ENCODE results near the gene GFOD1. TPM values are rescaled to one million over a fixed set of nuclear protein-coding genes. Genes with fewer than 3 reads are reported as not detected.
A peak's percentile ranks its signal among the peaks of the same experiment; 100 is the strongest.

The GFOD1 gene
- total RNA-seq, 2 donors from 2014 or later: 3.3 to 5.2 TPM

DNA sequence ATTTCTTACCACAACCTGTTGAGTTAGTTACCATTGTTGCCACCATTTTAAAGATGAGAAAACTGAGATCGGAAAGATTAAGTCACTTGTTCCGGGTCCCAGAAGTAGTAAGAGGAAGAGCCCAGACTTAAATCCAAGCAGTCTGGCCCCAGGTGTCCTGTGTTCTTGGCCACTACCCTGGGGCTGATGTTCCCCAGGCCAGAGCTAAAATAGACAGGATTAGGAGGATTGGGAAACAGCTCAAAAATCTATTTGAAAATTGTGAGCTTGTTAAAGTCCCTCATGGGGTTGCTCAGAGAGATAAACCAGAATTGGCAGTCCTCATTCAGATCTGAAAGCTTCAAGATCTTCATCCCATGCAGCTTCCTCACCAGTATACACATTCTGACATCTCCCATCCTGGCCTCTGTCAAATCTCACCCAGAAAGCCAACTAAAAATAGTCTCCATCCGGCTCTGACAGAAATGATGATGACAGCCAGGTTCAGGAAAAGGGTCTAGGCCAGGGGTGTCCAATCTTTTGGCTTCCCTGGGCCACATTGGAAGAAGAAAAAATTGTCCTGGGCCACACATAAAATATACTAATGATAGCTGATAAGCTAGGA, 62.0 kb downstream of the GFOD1 start:
- H3K27ac Mint-ChIP-seq: no peak overlapping the region
- DNase-seq (no peak), ATAC-seq (replicated peaks in 1 of 2) (no peak)
- H3K4me1 Mint-ChIP-seq (ENCODE audit: low read depth): peaks cover 68% of the 10 kb centered on the region
- H3K36me3 Mint-ChIP-seq (ENCODE audit: insufficient read depth in 2 of 2): no peaks in the 10 kb centered on the region
- H3K4me3 Mint-ChIP-seq: peak overlapping the region in 1 of 2 donors; percentile 34
- H3K27me3 Mint-ChIP-seq (ENCODE audit: low read depth): peaks cover under 1% of the 10 kb centered on the region
- no peaks in the 10 kb centered on the region for H3K9me3 Mint-ChIP-seq

DNA sequence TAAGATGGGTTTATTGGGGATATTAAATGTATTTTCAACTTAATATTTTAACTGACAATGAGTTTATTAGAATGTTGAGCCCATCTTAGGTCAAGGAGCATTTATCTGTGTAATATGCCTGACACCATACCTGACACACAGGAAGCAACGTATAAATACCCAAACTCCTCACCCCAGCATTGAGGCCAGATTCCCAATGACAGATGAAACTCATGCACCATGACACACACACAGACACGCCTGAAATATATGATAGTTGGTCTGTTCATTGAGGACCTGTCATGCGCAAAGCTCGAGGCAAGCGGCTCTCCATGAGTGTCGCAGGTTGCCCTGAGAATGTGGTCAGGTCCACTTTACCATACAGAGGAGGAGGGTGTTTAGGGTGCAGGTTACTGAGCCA, 64.1 kb downstream of the GFOD1 start:
- H3K36me3 Mint-ChIP-seq (ENCODE audit: insufficient read depth in 2 of 2): peaks cover 0 to 6% of the 10 kb centered on the region in 2 donors
- no peaks in the 10 kb centered on the region for H3K9me3 Mint-ChIP-seq
- peaks cover 11% of the 10 kb centered on the region for H3K27me3 Mint-ChIP-seq (ENCODE audit: low read depth)
- H3K4me3 Mint-ChIP-seq: no peak overlapping the region
- ATAC-seq (replicated peaks in 1 of 2) (no peak), DNase-seq (no peak)
- H3K4me1 Mint-ChIP-seq (ENCODE audit: low read depth): peaks cover 66% of the 10 kb centered on the region
- no peak overlapping the region for H3K27ac Mint-ChIP-seq

DNA sequence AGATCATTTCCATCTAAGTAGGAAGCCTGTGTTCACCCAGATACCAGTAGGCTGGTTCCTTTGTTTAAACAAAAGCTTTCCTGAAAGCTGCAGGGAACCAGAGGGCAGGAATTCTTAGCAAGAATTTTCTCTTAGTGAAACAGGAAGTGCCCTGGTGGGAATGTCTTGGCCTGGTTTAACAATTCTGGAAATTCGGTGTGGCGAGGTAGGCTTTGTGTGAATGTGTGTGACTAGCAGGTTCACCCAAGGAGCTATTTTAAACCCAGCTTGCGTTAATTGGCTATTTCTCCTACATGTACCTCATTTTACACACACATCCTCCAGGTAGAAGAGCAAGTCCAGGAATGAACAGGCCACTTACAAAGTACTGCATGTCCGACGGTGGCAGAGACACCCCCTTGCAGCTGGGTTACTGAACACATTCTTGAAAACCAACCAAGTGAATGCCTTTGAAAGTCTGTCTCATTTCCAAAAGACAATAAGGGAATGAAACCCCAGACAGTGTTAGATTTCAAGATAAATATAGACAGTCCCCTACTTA, 64.6 kb downstream of the GFOD1 start:
- Mint-ChIP-seq H3K27ac (no peak overlapping the region), H3K36me3 (ENCODE audit: insufficient read depth in 2 of 2) (peaks cover 0 to 6% of the 10 kb centered on the region in 2 donors), H3K27me3 (ENCODE audit: low read depth) (peaks cover 11% of the 10 kb centered on the region), H3K4me1 (ENCODE audit: low read depth) (peaks cover 61% of the 10 kb centered on the region), H3K4me3 (no peak overlapping the region), H3K9me3 (no peaks in the 10 kb centered on the region)
- no peak for ATAC-seq (replicated peaks in 1 of 2)
- no peak for DNase-seq

DNA sequence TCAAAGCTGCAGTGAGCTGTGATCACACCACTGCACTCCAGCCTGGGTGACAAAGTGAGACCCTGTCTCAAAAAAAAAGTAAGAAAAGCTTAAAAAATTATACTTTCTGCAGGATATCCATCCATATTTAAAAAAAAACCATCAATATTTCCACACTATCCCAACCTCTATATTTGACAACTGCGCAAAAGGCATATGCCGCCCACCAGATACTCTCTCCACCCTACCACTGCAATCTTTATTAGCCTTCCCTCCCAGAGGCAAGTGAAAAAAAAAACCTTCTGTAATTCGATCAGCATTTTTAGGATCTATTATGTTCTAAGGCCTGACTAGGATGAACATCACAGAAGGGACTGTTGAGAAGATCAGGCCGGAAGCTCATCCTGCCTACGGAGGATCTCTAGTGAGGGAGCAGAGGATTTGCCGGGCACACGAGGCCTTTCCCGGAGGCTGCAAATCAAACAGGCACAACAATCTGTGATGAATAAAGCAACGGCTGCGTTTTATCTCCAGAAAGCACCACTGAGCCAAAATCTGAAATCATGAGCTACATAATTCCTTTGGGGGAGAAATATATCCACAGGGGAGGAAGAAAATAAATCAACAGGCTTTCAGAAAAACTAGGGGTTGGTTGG, 65.9 kb downstream of the GFOD1 start:
- Mint-ChIP-seq H3K27ac (no peak overlapping the region), H3K9me3 (peaks cover 0 to 1% of the 10 kb centered on the region in 2 donors), H3K4me3 (no peak overlapping the region), H3K36me3 (ENCODE audit: insufficient read depth in 2 of 2) (peaks cover 0 to 6% of the 10 kb centered on the region in 2 donors), H3K4me1 (ENCODE audit: low read depth) (peaks cover 49% of the 10 kb centered on the region), H3K27me3 (ENCODE audit: low read depth) (peaks cover 11% of the 10 kb centered on the region)
- DNase-seq (no peak), ATAC-seq (replicated peaks in 1 of 2) (no peak)

DNA sequence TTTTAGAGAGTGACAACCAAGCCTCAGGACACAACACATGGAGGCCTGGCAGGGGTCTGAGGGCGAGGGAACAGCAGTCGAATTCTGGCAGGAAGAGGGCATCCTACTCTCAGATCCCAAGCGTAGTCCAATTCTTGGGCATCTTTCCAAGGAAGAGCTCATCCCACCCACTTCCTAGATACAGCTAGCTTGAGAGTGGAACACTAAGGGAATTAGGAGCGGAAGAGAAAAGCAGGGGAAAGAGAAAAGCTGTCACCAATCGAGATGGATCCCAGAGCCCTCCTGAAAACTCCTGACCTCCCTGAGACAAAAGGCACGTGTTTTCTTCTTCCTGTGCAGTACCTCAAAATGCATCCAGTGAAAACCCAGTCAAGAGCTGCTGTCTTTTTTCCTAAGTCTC, 67.1 kb downstream of the GFOD1 start:
- H3K36me3 Mint-ChIP-seq (ENCODE audit: insufficient read depth in 2 of 2): peaks cover 2 to 8% of the 10 kb centered on the region in 2 donors
- ATAC-seq (replicated peaks in 1 of 2): no peak
- H3K27me3 Mint-ChIP-seq (ENCODE audit: low read depth): peaks cover 11% of the 10 kb centered on the region
- H3K9me3 Mint-ChIP-seq: peaks cover 4% of the 10 kb centered on the region in 2 donors
- no peak overlapping the region for H3K4me3 Mint-ChIP-seq
- no peak for DNase-seq
- peaks cover 36% of the 10 kb centered on the region for H3K4me1 Mint-ChIP-seq (ENCODE audit: low read depth)
- H3K27ac Mint-ChIP-seq: no peak overlapping the region

DNA sequence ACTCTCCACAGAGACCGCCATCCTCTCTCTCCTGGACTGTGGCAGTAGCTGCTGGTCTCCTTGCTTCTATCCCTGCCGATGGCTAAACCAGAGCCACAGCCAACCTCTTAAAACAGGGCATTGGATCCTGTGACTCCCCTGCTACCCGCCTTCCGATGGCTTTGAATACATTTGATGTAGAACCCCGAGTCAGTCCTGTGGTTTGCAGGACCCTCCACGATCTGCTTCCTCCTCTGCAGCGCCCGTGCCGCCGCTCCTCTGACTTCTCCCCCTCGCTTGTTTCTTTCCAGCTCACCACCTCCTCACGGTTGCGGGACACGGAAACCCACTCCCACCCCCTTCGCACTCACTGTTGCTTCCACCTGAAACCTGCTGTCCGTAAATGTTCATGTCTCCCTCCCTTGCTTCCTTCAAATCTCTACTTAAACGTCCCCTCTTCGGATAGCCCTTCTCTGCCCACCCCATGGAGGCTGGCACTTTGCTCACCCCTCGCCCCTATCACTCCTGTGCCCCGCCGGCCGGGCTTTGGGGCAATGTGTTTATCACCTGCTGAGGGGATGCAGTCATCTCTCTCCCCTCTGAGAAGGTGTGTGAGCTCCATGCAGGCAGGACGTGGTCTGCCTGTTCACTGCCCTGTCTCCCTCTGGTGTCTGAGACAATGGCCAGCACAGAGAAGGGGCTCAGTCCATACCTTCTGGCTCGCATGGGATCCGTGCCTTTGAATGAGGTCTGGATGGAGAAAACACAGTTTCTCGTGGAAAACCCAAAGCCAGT, 67.8 kb downstream of the GFOD1 start:
- Mint-ChIP-seq H3K27me3 (ENCODE audit: low read depth) (peaks cover 11% of the 10 kb centered on the region), H3K4me1 (ENCODE audit: low read depth) (peaks cover 32% of the 10 kb centered on the region), H3K9me3 (peaks cover 4% of the 10 kb centered on the region in 2 donors), H3K36me3 (ENCODE audit: insufficient read depth in 2 of 2) (peaks cover 2 to 8% of the 10 kb centered on the region in 2 donors), H3K27ac (no peak overlapping the region), H3K4me3 (peak overlapping the region in 1 of 2 donors; percentile 58)
- no peak for DNase-seq
- ATAC-seq (replicated peaks in 1 of 2): no peak

DNA sequence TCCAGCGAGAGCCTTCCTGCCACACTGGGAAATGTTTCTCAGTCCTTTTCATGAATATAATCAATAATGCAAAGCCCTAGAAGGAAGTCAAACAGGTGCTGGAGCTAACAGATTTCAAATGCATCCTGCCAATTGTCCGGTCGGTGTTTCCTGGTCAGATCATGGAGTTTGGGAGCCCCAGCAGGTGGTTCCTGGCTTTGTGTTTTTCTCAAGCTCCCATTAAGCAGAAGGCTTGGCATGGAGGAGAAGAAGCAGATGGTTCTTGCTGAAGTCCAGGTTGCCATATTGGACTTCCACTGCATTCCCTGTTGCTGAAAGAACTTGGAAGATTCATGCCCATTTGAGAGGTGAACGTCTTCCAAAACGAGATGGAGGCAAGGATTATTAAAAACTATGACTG, 68.6 kb downstream of the GFOD1 start:
- ATAC-seq (replicated peaks in 1 of 2) (no peak), DNase-seq (no peak)
- H3K27ac Mint-ChIP-seq: no peak overlapping the region
- peaks cover 2 to 8% of the 10 kb centered on the region in 2 donors for H3K36me3 Mint-ChIP-seq (ENCODE audit: insufficient read depth in 2 of 2)
- peaks cover 11% of the 10 kb centered on the region for H3K27me3 Mint-ChIP-seq (ENCODE audit: low read depth)
- H3K4me1 Mint-ChIP-seq (ENCODE audit: low read depth): peaks cover 30% of the 10 kb centered on the region
- peaks cover 4% of the 10 kb centered on the region in 2 donors for H3K9me3 Mint-ChIP-seq
- H3K4me3 Mint-ChIP-seq: no peak overlapping the region

DNA sequence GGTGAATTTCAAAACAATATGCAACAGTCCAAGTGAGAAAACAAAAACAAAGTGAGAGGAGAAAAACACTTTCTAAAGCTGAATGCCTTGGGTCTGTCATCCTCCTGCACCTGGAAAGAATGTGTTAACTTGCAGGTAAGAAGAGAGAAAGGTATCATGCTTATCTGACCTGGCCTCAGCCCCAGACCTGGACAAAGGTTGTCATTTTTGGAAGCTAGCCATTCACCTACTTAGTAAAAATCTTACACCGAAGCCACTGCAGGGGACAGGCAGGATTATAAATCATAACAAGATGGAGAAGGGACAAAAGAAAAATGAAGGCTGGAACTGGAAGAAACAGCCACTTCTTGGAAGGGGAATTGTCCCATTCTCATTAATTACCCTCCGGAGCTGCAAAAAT, 69.4 kb downstream of the GFOD1 start:
- peaks cover 2 to 8% of the 10 kb centered on the region in 2 donors for H3K36me3 Mint-ChIP-seq (ENCODE audit: insufficient read depth in 2 of 2)

DNA sequence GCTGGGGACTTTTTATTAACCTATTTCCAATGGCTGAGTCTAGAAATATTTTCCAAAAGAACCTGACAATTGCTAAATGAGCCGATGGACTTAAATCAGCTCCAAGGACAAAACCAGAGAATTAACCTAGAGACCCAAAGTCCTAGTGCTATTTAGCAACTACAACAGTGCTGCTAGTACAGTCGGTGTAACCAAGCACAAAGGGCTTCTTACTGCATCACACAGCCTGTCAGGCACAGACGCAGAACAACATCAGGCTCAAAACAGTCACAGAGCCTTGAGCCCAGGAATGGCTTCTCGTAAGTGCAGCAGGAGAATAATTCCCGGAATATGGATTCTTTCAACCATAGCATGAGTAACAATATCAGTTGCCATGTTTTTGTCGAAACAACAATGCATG, 70.0 kb downstream of the GFOD1 start:
- Mint-ChIP-seq H3K27me3 (ENCODE audit: low read depth) (peaks cover 11% of the 10 kb centered on the region), H3K4me3 (no peak overlapping the region), H3K36me3 (ENCODE audit: insufficient read depth in 2 of 2) (peaks cover 2 to 8% of the 10 kb centered on the region in 2 donors), H3K27ac (peak overlapping the region; percentile 44), H3K9me3 (peaks cover 4% of the 10 kb centered on the region in 2 donors), H3K4me1 (ENCODE audit: low read depth) (peaks cover 24% of the 10 kb centered on the region)
- no peak for ATAC-seq (replicated peaks in 1 of 2)
- no peak for DNase-seq

More for the DNA sequence above, 69.4 kb downstream of the GFOD1 start:
- Mint-ChIP-seq H3K4me3 (no peak overlapping the region), H3K9me3 (peaks cover 4% of the 10 kb centered on the region in 2 donors), H3K27me3 (ENCODE audit: low read depth) (peaks cover 11% of the 10 kb centered on the region), H3K27ac (peak overlapping the region; percentile 44), H3K4me1 (ENCODE audit: low read depth) (peaks cover 24% of the 10 kb centered on the region)
- ATAC-seq (replicated peaks in 1 of 2) (no peak), DNase-seq (no peak)

DNA sequence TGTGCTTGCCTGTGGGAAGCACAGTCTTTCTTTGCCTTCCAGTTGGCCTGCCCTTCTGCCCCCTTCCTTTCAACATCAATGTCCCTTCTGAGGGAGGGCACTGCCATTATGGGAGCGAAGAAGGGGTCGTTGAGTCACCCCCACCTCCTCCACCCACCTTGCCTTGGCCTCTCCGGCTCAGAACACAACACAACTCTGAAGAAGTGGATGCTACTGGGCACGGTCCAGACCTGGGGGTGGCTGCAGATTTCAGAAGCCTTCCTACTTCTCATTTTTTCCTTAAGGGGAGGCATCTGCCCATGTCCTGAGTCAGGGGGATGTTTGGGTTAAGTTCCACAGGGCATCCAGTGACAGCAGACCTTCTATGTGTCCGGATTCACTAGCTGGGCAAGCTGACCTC, 72.1 kb downstream of the GFOD1 start:
- no peak for DNase-seq
- Mint-ChIP-seq H3K9me3 (peaks cover 4% of the 10 kb centered on the region in 2 donors), H3K27ac (no peak overlapping the region), H3K4me3 (no peak overlapping the region), H3K4me1 (ENCODE audit: low read depth) (peaks cover 16% of the 10 kb centered on the region), H3K36me3 (ENCODE audit: insufficient read depth in 2 of 2) (peaks cover 2 to 8% of the 10 kb centered on the region in 2 donors), H3K27me3 (ENCODE audit: low read depth) (peaks cover 10% of the 10 kb centered on the region)
- no peak for ATAC-seq (replicated peaks in 1 of 2)

DNA sequence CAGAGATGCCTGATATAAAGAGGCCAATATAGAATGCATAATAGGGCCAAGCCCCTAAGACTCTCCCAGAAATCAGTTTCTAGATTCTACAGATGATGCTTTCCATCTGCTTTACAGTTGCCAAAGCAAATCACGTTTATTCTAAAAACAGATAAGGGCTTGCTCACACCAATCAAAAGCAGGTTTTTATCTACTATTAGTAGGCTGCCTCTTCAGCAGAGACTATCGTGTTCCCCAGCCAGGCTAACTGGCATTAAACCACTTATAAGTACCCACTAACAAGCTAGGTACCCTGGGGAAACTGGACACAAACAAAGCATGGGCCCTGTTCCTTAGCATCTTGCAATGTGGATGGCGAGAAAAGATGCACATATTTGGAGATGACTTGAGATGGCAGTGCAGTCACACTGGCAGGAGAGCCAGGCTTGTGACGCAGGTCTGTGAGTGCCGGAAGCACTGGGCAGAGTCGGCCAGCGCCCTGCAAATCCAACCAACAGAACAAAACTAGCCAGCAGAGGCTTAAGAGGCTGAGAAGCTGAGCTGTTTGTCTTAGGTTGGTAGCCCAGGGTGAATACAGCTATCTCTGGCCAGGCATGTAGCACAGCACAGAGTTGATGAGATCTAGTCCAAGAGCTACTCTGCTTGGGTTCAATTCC, 73.4 kb downstream of the GFOD1 start:
- Mint-ChIP-seq H3K4me3 (no peak overlapping the region), H3K36me3 (ENCODE audit: insufficient read depth in 2 of 2) (peaks cover 2% of the 10 kb centered on the region in 2 donors), H3K9me3 (peaks cover 4% of the 10 kb centered on the region in 2 donors), H3K27ac (no peak overlapping the region), H3K27me3 (ENCODE audit: low read depth) (no peaks in the 10 kb centered on the region), H3K4me1 (ENCODE audit: low read depth) (peaks cover 3% of the 10 kb centered on the region)
- ATAC-seq (replicated peaks in 1 of 2) (no peak), DNase-seq (no peak)

DNA sequence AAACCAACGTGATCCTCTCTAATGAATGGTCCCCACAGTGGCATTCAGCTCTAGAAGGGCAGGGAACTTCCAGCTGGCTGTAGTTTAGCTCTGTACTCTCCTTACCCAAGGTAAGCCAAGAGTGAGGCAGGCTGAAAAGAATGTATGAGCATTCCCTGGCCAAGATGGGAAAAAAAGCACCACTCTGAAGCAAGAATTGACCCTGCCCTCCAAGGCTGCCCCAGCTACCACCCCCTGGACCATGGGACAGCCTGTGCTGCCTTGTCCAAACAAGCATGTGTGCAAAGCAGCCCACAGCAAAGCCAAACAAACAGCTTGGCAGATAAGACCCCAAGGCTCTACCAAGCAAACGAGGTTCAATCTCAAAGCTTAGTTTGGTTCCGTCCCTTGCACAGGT, 73.9 kb downstream of the GFOD1 start:
- ATAC-seq (replicated peaks in 1 of 2): no peak

More for the DNA sequence above, 73.9 kb downstream of the GFOD1 start:
- no peak overlapping the region for H3K4me3 Mint-ChIP-seq
- no peak for DNase-seq
- peaks cover 2% of the 10 kb centered on the region in 2 donors for H3K36me3 Mint-ChIP-seq (ENCODE audit: insufficient read depth in 2 of 2)
- H3K4me1 Mint-ChIP-seq (ENCODE audit: low read depth): no peaks in the 10 kb centered on the region
- peaks cover 4% of the 10 kb centered on the region in 2 donors for H3K9me3 Mint-ChIP-seq
- H3K27me3 Mint-ChIP-seq (ENCODE audit: low read depth): no peaks in the 10 kb centered on the region
- no peak overlapping the region for H3K27ac Mint-ChIP-seq
